GM19397 (cell line): ENCODE data around the gene MYOM1.

Experiments
- ATAC-seq: cut with Tn5 transposase; IDR thresholded peaks from one replicate; pipeline ENCODE4 v1.9.1; 2021; ENCODE audit warnings: mild to moderate bottlenecking, moderate library complexity; ENCODE audit not compliant: unreplicated experiment

The MYOM1 gene

GRCh38 chr18:3250237-3251107, 30.7 kb upstream of the MYOM1 start:
- no peak for ATAC-seq

DNA sequence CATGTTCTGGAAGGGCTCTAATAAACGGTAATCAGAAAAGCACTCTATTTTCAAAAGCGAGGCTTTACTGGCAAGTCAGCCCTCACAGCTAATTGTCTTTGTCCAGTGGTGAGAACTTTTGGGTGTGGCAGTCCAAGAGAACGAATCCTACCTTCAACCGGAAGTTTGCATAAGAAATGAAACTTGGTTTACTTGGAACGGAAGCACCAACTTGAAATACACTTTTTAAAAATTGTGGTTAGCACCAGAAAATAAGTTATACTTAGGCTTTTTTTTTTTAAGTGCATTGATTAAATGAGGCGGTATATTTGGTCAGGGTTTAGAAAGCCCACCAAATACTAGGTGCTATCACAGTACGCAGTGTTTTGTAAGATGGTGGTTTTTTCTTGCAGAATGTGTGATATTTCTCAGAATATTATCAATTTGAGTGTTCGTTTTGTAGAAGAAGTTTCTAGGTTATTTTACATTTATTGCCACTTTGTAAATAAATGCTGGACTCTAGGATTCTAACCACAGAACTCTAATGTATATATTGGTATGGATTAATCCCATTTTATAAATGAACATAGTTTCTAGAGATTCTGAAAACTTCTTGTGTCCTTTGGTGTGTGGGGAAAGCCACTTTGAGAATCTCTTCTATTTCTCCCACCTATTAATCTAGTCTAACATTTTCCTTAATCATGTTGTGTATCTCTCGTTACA, 29.0 kb upstream of the MYOM1 start:
- ATAC-seq: no peak

- no peak for ATAC-seq
These were observed 28.4 kb upstream of the MYOM1 start for GRCh38 chr18:3248062-3248657.

GRCh38 chr18:3247240-3248061, 27.7 kb upstream of the MYOM1 start, which contains the start of gene MYL12A:
Gene MYL12A (plus strand): TSS chr18:3247801. CDS start chr18:3253248, 5,447 bp downstream.
- ATAC-seq: peak; percentile 85

GRCh38 chr18:3246635-3247239, 27.0 kb upstream of the MYOM1 start:
- ATAC-seq: no peak

DNA sequence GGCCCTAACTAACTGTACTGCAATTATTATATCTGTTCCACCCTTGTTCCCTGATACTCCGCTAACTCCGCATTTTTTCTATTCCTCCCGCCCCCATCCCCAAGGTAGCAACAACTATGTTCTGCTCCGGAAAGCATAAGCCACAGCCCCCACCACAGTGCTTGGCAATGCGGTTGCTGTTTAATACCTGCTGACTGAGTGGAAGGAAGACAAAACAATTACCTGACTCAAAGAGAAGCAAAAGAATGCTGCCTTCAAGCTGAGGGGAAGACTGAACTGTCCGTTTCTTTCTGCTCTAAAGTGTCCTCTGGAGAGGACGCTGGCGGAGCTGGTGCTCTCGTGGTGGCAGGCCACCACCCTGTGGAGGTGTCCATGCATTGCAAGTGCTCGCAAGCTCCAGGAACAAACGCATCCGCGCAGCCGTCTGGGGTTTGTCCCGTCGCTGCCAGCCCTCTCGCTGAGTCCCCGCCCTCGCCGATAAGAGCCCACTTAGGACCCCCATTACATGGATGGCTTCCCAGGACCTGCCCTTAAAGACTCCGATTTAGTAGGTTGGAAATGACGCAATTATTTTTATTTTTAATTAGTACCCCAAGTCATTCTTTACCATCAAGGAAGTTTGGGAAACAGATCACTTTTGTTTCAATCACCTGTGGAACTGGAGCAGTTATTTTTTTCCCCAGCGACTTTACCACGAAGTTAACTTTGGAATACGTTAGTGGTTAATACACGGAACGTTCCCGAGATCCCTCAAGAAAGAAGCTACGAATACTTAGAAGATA, 26.3 kb upstream of the MYOM1 start:
- peak; percentile 41 for ATAC-seq

DNA sequence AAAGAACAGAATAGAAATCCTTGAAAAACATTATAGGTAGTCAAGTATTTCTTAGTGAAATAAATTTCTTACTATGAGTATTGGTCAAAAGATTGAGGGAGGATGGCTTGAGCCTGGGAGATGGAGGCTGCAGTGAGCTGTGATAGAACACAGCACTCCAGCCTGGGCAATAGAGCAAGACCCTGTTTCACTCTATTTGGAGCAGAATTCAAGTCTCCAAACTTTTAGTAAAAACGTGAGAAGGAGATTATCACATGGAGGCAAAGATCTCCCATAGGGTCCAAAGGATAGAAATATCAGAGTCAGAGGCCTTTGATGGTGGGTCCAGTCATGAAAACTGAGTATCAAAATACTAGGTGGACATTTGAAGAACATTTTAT, 25.4 kb upstream of the MYOM1 start:
- ATAC-seq: no peak

GRCh38 chr18:3238742-3239141, 19.0 kb upstream of the MYOM1 start:
- no peak for ATAC-seq

- no peak for ATAC-seq
These were observed 16.7 kb upstream of the MYOM1 start for GRCh38 chr18:3236470-3236869.

DNA sequence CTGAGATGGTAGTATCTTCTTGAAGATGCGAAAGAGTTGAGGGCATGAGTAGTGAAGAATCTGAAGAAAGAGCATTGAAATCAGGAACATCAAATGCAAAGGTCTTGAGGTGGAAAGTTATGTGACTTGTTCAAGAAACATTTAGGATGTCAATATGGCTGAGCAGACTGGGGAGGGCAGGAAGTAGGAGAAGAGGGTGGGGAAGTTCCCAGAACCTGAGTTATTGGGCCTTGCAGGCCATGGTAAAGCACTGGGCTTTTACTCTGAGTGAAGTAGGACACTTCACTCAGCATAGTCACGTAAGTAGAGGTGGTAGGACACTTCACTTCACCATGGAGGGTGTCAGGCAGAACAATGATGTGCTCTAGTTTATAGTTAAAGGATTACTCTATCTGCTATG, 16.1 kb upstream of the MYOM1 start:
- ATAC-seq: no peak

- ATAC-seq: no peak
These were observed 14.7 kb upstream of the MYOM1 start for GRCh38 chr18:3234457-3234856.

GRCh38 chr18:3233433-3234168, 13.8 kb upstream of the MYOM1 start:
- no peak for ATAC-seq

DNA sequence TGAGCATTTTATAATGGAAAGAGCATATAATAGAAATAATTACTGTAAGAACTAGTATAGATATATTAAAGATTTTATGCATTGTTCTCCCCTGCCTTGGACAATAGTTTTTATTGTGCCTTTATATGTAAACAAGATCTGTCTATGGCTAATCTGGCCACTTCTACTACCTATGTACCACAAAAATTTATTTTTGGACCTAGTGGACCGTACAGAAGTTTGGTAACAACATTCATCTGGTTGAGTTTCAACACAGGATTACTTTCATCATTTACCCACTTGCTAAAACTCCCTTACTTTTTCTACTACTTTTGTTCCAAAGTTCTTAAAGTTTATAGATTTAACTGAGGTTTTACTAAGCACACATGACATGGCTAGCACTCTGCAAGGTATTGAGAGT, 13.2 kb upstream of the MYOM1 start:
- ATAC-seq: no peak

GRCh38 chr18:3230401-3231334, 10.9 kb upstream of the MYOM1 start:
- no peak for ATAC-seq

GRCh38 chr18:3226048-3226447, 6.3 kb upstream of the MYOM1 start:
- no peak for ATAC-seq

GRCh38 chr18:3225588-3225987, 5.8 kb upstream of the MYOM1 start:
- no peak for ATAC-seq

DNA sequence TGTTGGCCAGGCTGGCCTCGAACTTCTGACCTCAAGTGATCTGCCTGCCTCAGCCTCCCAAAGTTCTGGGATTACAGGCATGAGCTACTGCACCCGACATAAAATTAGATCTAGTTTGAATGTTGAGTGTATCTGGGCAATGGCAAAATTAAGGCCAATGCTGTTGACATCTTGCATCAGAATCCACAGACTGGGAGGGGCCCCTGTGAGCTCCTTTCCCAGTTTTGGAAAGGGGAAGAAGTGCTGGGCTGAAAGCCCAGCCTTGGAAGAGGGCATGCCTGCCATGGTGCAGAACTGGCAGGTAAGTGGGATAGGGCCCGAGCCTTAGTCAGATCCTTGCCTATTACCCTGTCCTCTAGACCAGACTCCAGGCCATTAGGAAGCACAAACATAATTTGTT, 4.5 kb upstream of the MYOM1 start:
- ATAC-seq: no peak

- ATAC-seq: no peak
These were observed 3.6 kb upstream of the MYOM1 start for GRCh38 chr18:3223356-3223755.
